ENCODE data around the gene TMEM232.

DNA sequence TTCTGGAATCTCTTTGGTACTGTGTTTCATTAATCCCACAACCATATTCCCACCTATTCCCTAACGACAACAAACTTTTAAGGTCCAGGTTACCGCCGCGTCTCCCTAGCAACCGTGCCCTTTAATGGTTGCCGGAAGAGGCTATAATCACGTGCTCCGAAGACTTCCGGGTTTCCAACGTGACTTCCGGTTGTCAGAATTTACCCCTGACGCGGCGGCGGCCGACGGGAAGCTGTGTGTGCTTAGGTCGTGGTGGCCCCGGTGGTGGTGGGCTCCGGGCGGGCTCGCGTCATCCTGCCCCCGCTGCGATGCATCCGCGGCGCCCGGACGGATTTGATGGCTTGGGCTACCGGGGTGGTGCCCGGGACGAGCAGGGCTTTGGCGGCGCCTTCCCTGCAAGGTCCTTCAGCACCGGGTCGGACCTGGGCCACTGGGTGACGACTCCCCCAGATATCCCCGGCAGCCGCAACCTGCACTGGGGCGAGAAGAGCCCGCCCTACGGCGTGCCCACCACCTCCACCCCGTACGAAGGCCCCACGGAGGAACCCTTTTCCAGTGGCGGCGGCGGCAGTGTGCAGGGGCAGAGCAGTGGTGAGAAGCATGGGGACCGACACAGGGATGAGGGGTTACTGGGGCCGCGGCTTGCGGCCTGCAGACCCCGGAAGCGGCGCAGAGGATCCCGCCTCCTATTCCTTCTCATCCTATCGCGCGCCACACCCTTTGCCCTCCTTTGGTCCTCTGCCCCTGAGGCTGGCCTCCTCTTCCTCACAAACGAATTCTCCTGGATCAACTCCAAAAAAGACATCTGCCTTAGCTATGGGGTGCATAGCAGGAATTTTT lies 12.6 kb upstream of the TMEM232 start, which contains the start of gene SLC25A46:
- TF ChIP-seq, protein P1, sequence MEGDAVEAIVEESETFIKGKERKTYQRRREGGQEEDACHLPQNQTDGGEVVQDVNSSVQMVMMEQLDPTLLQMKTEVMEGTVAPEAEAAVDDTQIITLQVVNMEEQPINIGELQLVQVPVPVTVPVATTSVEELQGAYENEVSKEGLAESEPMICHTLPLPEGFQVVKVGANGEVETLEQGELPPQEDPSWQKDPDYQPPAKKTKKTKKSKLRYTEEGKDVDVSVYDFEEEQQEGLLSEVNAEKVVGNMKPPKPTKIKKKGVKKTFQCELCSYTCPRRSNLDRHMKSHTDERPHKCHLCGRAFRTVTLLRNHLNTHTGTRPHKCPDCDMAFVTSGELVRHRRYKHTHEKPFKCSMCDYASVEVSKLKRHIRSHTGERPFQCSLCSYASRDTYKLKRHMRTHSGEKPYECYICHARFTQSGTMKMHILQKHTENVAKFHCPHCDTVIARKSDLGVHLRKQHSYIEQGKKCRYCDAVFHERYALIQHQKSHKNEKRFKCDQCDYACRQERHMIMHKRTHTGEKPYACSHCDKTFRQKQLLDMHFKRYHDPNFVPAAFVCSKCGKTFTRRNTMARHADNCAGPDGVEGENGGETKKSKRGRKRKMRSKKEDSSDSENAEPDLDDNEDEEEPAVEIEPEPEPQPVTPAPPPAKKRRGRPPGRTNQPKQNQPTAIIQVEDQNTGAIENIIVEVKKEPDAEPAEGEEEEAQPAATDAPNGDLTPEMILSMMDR (conservative IDR thresholded peaks at IDR 0.05; ENCODE audit: low read length) = no peak
- no peak for TF ChIP-seq EZH2phosphoT487 (IDR thresholded peaks at IDR 0.05; ENCODE audit: borderline replicate concordance, low read depth, low read length)

Measured in OCI-LY7 (cell line).